GM12865 (cell line): ENCODE data around the gene ABI3BP.

Source experiments
- DNase-seq: peaks from one replicate; pipeline ENCODE4 v3.0.0; 2010; ENCODE audit warnings: low read depth
- H3K4me3 ChIP-seq: 2 replicates; pipeline ENCODE4 v1.5.1; 2011; ENCODE audit warnings: mild to moderate bottlenecking, low read depth, low read length, control low read depth
- TF ChIP-seq, protein P1 (sequence below): IDR thresholded peaks from 2 replicates; pipeline ENCODE4 v1.5.1; 2011; ENCODE audit warnings: low read length, control low read depth, low read depth, inconsistent platforms; ENCODE audit not compliant: insufficient read depth; ENCODE audit errors: missing control alignments

Gene ABI3BP

GRCh38 chr3:100871306-100871705 is 121.9 kb downstream of the ABI3BP start:
- TF ChIP-seq, protein P1, sequence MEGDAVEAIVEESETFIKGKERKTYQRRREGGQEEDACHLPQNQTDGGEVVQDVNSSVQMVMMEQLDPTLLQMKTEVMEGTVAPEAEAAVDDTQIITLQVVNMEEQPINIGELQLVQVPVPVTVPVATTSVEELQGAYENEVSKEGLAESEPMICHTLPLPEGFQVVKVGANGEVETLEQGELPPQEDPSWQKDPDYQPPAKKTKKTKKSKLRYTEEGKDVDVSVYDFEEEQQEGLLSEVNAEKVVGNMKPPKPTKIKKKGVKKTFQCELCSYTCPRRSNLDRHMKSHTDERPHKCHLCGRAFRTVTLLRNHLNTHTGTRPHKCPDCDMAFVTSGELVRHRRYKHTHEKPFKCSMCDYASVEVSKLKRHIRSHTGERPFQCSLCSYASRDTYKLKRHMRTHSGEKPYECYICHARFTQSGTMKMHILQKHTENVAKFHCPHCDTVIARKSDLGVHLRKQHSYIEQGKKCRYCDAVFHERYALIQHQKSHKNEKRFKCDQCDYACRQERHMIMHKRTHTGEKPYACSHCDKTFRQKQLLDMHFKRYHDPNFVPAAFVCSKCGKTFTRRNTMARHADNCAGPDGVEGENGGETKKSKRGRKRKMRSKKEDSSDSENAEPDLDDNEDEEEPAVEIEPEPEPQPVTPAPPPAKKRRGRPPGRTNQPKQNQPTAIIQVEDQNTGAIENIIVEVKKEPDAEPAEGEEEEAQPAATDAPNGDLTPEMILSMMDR, result no peak
- H3K4me3 ChIP-seq, result no peak overlapping the region
- no peak for DNase-seq

- H3K4me3 ChIP-seq, result no peak overlapping the region
- TF ChIP-seq, protein P1, result no peak
- DNase-seq, result no peak
Observed at GRCh38 chr3:100869787-100870186, 123.4 kb downstream of the ABI3BP start.

DNA sequence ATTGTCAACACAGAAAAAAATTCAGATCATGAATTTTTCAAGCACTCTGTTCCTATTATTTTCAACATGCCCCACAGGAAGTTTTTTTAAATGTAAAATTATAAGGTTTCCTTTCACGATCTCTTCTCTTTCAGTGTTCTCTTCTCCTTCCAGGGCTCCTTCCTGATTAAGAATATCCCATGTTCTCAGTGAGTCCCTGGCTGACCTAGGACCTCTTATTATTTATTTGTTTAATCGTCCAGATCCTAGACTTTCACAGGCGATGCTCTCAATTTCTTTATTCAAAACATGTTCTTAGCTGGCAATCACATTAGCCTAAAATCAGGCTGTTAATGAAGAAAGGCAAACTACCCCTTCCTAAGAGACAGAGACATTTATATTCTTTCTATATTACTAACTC is 124.3 kb downstream of the ABI3BP start:
- TF ChIP-seq, protein P1, result no peak
- no peak overlapping the region for H3K4me3 ChIP-seq
- no peak for DNase-seq

DNA sequence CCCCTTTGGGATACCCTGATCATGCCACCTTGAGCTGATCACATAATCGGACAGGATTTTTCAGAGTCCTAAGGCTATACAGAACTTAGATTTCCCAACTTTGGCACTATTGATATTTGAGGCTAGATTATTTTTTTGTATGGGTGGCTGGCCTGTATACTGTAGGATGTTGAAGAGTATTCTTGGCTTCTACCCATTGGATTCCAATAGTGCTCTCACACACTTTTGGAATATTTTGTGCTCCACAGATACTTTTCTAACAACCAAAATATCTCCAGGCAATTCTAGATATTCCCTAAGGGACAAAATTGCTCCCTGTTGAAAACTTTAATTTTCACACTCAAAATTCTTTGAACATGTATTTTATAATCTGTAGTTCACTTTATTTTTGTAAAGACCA is 125.1 kb downstream of the ABI3BP start:
- H3K4me3 ChIP-seq, result no peak overlapping the region
- no peak for DNase-seq
- TF ChIP-seq, protein P1, result no peak

- DNase-seq, result no peak
- TF ChIP-seq, protein P1, result no peak
- H3K4me3 ChIP-seq, result no peak overlapping the region
Observed at GRCh38 chr3:100865442-100865841, 127.8 kb downstream of the ABI3BP start.

GRCh38 chr3:100864471-100865250 is 128.6 kb downstream of the ABI3BP start:
- TF ChIP-seq, protein P1, result no peak

DNA sequence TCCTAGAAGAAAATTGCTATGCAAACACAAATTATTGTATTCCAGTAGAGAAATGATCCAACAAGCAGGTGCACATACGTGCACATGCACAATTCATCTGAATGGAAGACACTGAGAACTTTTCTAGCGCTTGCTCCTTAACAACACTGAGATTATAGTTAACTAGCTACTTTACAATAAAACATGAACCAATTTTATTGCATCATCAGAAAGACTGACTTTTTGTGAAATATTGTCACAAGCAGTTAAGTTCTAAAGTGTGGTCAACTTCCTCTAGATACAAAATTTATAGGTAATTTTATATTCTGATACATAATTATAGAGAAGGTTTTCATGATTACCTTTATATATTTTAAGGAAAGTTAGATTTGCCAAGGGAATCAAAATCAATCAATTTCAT is 135.4 kb downstream of the ABI3BP start:
- DNase-seq, result no peak
- TF ChIP-seq, protein P1, result no peak

More at GRCh38 chr3:100864471-100865250, 128.6 kb downstream of the ABI3BP start:
- no peak overlapping the region for H3K4me3 ChIP-seq
- DNase-seq, result no peak

More for the DNA sequence above, 135.4 kb downstream of the ABI3BP start:
- no peak overlapping the region for H3K4me3 ChIP-seq
